HG02943 (cell line): ENCODE measurements around the gene CCDC187.
"Not testable (repeated sequence)": the region's sequence is repeated elsewhere in the genome, so short reads cannot be mapped to it uniquely, and the experiment has no call there.

Source experiments
- ATAC-seq: cut with Tn5 transposase; IDR thresholded peaks from one replicate; pipeline ENCODE4 v1.9.1; 2021; ENCODE audit warnings: mild to moderate bottlenecking, low read depth, moderate library complexity; ENCODE audit not compliant: unreplicated experiment

The CCDC187 gene

DNA sequence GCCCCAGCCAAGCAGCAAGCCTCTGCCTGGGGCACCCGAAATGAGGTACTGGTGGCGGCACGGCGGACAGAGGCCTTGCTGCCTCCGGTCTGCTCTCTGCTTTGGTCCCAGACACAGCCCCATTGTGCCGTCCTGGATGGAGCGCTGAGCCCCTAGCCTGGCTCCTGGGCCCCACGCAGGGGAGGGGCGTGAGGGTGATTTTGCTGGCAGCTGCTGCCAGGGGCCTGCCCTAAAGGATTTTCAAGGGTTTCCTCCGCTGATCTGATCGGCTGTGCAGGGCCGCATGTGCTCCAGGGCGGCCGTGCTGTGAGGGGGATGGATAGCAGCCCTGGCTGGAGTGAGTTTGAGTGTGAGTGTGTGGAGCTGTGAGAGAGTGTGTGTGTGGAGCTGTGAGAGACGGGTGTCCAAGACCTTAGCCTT is 24.7 kb upstream of the CCDC187 start:
- ATAC-seq, result no peak

DNA sequence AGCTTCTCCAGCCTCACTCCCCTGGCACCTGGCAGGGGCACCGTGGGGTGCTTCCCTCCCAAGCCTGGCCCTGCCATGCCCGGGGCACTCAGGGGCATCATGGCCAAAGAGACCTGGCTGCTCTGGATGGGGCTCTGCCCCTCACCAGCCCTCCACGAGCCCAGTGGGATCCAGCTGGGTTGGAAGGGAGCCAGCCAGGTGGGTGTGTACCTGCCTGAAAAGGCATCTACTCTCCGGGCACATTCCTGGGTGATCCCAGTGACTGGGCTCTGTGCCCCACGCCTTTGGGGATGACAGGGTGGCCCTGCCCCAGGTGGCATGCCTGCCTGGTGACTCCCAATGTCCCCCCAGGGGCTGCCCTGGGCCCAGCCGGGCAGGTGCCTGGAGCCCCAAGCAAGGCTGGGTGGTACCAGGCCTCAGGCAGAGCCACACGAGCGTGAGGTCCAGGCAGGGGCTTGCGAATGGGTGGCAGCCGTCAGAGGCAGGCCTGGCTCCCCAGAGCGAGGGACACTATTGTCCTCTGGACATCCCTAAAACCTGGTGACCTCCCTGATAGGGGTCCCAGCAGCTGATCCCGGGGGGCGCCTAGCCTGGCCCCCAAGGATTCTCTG is 24.2 kb upstream of the CCDC187 start:
- no peak for ATAC-seq

DNA sequence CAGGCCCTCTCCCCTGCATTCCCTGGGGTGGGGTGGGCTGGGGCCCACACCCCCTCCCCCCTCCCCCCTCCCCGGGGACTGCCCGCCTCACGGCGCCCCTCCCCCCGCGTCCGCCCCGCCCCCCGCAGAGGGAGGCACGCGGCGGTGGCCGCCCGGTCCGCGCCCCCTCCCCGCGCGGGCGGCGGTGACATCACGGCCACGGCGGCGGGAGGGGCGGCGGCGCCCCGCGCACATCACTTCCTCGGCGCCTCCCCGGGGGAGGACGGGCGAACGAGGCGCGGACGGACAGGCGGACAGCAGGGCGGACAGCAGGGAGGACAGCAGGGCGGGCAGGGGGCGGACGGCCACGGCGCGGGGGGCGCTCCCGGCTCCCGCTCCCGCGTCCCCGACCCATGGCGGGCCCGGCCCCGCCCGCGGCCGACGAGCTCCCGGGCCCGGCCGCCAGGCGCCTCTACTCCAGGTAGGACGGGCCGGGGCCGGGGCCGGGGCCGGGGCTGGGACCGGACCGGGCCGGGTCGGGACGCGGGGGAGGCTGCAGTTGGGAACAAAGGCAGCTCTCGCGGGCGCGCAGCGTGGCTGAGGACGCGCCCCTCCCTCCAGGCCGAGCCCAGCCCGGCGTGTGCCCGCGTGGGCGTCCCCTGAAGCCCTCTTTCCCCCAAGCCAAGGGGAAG is 23.5 kb upstream of the CCDC187 start, which contains the start of gene GPSM1:
GPSM1 (plus strand) TSS at position 236 of the 671 bp plus-strand sequence; CDS start at position 393, 157 bp downstream.
- no peak for ATAC-seq

DNA sequence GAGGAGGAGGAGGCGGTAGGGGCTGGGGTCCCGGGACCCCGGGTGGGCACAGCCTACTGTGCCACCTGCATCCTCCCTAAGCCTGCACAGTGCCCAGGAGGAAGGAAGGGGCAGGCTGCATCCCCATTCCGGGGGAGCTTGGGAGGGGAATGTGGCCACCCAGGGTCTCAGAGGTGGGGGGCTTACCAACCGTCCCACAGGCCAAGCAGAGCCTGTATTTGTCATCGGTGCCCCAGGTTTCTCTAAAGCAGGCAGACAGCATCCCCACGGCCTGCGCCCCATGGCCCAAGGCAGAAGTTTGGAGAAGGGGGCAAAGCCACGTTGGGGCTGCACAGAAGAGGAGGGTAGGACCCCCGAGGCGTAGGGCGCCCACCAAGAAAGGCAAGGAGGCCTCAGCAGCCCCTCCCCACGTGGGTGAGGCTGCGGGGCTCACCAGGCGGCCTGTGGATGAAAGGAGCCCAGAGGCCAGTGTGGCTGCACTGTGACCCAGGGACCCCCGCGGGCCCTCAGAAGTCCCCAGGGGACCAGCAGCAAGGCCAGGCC is 22.9 kb upstream of the CCDC187 start:
- ATAC-seq, result no peak

DNA sequence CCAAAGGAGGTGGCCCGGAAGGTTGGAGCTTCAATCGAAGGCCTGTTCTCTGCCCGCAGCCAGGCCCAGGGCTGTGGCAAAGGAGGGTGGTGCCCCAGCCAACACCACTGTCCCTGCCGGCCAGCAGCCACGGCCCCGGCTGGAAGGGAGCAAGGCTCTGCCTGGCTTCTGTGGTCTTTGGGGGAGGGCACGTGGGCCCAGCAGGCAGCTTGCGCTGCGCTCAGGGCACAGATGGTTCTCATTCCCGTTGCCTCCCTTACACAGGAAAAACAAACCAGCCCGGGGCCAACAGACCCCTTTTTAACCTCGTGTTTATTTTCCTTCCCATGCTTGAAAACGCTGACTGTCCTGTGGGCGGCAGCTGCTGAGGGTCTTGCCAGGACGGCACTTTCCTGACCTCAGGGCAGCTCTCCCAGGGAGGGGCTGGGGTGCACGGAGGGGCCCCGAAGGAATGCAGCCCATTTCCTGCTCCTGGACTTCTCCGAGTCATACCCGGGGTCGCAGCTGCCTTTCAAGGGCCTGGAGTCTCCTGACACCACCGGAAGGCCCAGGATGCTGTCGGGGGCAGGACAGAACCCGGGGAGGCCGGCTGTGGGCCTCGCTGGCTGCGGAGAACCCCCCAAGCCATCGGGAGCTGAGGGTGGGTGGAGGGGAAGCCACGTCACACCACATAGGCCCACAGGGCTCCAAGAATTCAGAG is 22.3 kb upstream of the CCDC187 start:
- no peak for ATAC-seq

DNA sequence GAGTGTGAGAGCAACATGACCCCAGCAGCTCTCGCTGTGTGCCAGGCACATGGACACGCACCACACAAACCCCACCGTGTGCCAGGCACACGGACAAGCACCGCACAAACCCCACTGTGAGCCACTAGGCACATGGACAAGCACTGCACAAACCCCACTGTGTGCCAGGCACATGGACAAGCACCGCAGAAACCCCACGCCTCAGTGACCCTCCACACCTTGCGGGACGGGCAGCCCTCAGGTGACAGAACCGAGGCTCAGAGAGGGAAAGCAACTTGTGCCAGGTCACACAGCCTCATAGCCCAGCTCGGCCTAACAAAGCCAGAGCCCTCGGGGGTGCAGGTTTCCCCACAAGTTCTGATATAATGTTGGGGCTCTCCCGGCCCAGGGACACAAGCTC is 21.5 kb upstream of the CCDC187 start:
- ATAC-seq, result no peak

DNA sequence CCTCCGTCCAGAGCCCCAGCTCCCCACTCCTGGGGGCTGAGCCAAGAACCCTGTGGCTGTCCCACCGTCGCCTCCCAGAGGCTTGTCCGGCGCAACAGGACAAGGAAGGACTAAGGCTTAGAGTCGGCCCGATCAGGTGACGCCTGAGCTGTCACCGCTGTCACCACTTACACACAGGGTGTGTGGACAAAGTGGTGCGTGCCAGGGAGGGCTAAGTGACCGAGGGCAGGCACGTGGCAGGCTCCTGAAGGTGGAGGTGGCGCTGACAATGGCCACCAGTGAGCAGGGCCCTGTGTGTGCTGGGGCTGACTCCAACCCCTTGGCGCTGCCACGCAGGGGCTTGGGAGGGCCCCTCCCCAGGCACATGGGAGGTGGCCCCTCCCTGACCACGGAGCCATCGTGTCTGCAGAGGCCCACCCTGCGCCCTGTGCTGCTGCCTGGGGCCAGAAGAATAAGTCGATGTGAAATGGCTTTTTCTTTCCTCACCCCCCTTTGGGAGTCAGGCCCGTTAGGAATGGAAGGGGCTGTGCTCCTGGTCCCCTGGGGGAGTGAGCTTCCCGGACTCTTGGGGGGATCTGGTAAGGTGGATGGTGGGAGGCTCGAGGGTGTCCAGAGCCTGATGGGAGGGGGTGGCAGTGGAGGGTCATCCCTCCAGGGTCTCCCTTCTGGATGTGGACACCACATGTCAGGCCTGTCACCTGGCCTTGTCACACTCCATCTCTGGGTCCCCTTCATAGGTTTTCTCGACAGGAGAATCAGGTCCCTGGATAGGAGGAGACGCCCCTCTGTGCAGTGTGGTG is 20.8 kb upstream of the CCDC187 start:
- no peak for ATAC-seq

DNA sequence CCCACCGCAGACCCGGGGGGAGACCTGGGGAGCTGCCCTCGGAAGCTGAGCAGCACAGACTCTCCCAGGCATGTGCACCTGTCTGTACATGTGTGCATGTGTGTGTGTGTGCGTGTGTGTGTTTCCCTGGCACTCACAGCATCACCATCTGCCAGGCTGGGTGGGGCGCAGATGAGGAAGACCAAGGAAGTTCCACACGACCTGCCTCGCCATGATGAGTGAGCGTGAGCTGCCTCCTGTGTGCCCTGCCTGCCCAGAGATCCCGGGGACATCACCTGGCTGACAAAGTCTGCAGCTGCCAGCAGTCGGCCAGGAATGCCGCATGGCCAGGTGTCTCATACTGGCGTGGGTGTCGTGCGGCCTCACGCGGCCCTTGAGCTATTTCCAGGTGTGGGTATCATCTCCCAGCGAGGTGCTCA is 19.5 kb upstream of the CCDC187 start:
- ATAC-seq, result no peak

DNA sequence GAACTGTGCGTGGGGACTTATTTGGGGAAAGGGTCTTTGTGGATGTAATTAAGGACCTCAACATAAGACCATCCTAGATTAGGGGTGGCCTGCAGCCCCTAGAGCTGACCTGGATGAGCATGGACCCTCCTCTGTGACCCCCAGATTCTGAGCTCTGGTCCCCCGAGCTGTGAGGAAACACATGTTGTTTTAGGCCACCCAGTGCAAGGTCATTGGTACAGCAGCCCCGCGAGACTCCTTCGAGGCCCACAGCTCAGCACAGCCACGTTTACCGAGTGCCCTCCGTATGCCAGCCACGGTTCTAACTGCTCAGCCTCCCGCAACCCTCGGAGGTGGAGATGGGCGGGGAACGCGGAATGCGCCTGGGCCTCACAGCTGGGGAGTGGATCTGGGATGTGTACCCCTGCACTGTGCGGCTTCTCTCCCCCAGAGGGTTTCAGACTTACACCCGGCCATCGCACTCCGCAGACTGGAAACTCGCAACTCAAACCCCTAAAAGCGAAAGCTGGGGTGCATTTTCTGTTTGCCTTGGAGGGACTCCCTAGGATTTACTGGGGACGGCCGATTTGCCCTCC is 18.9 kb upstream of the CCDC187 start:
- no peak for ATAC-seq

DNA sequence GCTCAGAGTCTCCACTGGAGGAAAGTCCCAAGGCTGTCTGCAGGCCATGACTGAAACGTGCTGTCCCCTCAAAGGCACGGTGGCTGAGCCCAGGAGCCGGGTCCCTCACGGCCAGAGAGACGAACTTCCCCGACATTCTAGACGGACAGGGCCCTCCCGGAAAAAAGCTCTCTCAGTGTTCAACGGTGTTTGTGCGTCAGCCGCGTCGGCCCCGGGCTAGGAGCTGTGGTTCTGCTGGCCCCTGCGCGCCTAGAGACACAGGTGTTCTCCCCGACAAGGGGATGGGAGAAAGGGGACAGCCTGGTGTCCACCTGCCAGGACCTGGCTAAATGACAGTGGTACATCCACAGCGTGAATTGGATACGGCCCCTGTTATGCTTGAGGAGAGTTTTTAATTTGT is 17.7 kb upstream of the CCDC187 start:
- ATAC-seq, result no peak

DNA sequence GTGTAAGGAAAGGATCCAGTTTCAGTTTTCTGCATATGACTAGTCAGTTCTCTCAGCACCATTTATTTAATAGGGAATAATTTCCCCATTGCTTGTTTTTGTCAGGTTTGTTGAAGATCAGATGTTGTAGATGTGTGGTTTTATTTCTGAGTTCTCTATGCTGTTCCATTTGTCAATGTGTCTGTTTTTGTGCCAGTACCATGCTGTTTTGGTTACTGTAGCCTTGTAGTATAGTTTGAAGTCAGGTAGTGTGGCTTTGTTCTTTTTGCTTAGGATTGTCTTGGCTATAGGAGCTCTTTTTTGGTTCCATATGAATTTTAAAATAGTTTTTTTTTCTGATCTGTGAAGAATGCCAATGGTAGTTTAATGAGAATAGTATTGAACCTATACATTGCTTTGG is 17.1 kb upstream of the CCDC187 start:
- ATAC-seq, result not testable (repeated sequence)

DNA sequence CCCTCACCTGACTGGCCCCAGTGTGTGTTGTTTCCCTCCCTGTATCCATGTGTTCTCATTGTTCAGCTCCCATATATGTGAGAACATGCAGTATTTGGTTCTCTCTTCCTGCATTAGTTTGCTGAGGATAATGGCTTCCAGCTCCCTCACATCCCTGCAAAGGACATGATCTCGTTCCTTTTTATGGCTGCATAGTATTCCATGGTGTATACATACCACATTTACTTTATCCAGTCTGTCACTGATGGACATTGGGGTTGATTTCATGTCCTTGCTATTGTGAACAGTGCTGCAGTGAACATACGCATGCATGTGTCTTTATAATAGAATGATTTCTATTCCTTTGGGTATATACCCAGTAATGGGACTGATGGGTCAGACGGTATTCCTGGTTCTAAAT is 16.1 kb upstream of the CCDC187 start:
- not testable (repeated sequence) for ATAC-seq

DNA sequence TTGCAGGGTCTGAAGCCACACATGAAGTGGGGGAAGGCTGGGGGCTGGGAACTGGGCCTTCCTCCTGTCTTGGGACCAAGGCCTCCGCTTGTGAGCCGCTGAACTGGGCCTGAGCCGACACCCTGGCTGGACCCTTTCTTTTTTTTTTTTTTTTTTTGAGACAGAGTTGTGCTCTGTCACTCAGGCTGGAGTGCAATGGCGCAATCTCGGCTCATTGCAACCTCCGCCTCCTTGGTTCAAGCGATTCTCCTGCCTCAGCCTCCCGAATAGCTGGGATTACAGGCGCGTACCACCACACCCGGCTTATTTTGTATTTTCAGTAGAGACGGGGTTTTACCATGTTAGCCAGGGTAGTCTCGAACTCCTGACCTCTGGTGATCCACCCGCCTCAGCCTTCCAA is 15.3 kb upstream of the CCDC187 start:
- not testable (repeated sequence) for ATAC-seq

DNA sequence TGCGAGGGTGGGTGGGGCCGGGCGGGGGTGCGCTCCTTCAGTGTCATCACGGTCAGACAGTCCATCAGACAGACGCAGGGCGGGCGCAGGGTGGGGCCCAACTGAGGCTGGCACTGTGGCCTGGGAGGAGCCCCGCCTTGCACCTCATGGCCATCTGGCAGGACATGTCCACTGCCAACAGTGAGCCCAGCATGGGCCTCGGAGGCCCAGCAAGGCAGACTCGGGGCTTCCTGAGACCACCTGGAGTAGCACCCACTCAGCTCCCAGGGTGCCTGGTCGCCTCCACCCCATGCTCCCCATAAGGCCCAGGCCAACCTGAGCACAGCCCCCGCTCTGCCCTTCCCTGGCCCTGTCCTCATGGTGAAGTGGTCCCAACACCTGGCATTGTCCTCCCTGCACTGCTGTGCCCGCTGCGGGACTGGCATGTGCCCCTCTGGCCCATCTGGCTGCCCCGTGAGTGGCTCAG is 14.9 kb upstream of the CCDC187 start:
- ATAC-seq, result no peak

DNA sequence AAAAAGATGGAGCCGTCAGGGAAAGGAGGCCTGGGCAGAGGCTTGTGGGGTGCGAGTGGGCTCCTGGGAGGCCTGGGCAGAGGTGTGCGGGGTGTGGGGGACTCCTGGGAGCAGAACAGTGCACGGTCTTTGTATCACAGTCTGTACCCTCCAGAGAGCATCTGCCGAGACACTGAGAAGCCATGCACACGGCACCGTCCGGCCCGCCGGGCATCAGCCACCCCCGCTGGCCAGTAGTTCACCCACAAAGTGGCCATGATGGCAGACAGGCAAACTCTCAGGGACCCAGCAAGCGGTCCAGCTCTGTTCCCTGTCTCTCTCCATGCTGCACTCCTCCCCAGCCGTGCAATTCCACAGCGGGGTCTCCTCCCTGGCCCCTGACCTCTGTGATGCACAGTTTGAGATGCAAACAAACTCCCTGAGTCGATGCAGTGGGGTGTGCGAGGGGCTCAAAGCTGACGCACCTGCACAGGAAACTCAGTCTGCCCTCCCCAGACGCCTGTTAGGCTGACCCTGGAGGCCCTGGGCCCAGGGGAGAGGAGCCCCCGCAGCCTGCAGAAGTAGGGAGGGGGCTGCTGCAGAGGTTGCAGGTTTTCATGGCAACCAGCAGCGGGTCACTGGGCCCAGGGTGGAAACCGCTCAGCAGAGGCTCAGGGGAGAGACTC is 14.3 kb upstream of the CCDC187 start:
- ATAC-seq, result no peak

DNA sequence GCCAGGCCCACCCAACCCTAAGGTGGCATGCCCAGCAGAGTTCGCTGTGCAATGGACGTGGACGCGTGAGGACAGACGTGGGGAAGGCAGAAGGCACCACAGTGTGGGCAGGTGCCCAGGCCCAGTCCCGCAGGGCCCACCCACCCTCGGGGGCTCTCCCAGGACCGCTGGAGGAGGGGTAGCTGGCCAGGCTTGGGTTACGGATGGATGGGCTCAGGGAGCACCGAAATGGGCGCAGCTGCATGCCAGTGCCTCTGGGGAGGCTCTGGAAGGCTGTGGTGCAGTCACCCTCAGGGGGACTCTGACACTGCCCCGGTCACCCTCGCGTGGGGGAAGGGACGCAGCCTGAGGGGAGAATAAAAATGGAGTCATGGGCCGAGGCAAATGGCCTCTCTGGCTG is 13.8 kb upstream of the CCDC187 start:
- no peak for ATAC-seq

DNA sequence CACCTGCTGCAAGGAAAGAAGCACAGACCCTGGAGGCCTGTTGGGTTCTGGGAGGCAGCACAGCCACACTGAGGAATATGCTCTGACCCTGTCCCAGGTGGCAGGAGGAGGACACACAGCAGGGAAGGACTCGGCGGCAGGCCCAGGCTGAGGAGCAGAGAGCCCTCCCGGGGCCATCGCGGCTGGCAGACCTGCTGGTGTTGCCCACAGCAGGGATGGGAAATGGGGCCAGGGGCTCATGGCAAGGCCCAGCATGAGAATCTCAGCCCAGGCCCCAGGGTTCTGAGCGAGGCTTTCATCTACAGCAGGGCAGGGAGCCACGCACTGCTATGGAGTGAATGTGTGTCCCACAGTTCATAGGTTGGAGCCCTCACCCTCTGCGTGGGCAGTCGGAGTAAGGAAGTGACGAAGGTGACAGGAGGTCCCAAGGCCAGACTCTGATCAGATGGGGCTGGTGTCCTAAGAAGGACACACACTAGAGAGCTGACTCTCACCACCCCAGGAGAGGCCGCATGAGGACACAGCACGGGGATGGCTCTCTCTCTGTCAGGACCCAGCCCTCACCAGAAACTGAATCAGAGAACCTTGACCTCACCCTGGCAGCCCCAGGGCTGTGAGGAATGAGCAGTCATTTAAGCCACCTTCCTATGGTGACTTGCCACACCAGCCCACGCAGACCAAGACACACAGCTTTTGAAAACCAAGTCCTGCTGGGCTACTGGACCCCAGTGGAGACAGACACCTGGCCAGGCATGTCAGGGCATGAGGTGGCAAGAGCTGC is 13.2 kb upstream of the CCDC187 start:
- no peak for ATAC-seq

DNA sequence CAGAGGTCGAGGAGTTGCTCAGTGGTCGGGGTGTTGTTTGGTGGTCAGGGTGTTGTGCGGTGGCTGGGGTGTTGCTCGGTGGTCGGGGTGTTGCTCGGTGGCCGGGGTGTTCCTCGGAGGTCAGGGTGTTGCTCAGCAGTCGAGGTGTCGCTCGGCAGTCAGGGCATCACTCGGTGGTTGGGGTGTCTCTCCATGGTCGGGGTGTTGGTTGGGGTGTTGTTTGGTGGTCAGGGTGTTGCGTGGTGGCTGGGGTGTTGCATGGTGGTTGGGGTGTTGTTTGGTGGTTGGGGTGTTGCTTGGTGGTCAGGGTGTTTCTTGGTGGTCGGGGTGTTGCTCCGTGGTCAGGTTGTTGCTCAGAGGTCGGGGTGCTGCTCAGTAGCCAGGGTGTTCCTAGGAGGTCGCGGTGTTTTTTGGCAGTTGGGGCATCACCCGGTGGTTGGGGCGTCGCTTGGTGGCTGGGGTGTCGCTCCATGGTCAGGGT is 12.4 kb upstream of the CCDC187 start:
- ATAC-seq, result no peak

DNA sequence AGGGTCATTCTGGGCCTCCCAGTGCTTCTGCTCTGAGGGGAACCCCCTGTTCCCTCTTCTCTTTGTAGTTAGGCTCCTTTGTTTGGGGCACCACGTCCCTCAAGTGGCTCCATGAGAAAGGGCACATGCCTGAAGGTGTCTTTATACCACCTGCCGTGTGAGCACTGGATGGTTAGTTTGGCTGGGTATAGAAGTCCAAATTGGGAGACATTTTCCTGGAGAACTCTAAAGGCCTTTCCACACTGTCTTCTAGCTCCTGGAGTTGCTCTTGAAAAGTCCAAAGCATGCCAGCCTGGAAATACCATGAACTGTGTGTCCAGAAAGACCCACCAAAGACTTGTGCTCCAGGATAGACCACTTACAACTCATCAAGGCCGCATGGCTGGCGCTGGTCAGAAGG is 11.1 kb upstream of the CCDC187 start:
- no peak for ATAC-seq
